K562 (cell line): ENCODE data around the gene PDLIM5. TPM values are rescaled to one million over a fixed set of nuclear protein-coding genes. Genes with fewer than 3 reads are reported as not detected.

ENCODE experiments used
- ATAC-seq: fragments of 200-7000 bp; cut with Tn5 transposase; 3 replicates; pipeline ENCODE4 v1.9.1; 2020; ENCODE audit warnings: moderate library complexity
- BruUV-seq: library from RNA; stranded (reverse); fragments of 400-500 nt; replicated peaks from 2 replicates; lab custom pipeline; 2021; lab: Mats Ljungman, UMichigan
- CTCF ChIA-PET: fragments of 300-600 bp; formaldehyde crosslinking; extraction: SDS; loops from one replicate; lab custom pipeline; 2021; ENCODE audit warnings: low intra/inter-chr PET ratio; lab: Yijun Ruan, JAX
- POLR2A ChIA-PET: fragments of 300-600, 350-650 bp; sonication (Branson Sonifier 250); formaldehyde crosslinking; extraction: SDS; loops from one replicate; lab custom pipeline; 2021; ENCODE audit warnings: antibody characterized with exemption, inconsistent platforms; lab: Yijun Ruan, JAX
- DNase-seq, 4 experiments: peaks; one replicate each; pipeline versions ENCODE4 v3.0.0 to v3.0.0-alpha.2; 2011 to 2018; ENCODE audit warnings: low spot score in 3 of 4, mixed read lengths in 3 of 4; ENCODE audit errors: extremely low read depth in 1 of 4
- FAIRE-seq: peaks from 2 replicates; lab custom pipeline; 2011; peaks lifted over from hg19 to GRCh38; lab: Jason Lieb, UNC
- H2AFZ ChIP-seq: 2 replicates; pipeline ENCODE4 v1.6.0; 2011; ENCODE audit warnings: low read depth, low read length, control low read depth, inconsistent platforms
- H3K27ac ChIP-seq: fragments of 200-600 bp; 3 replicates; pipeline ENCODE4 v1.8.0; 2011; ENCODE audit warnings: low read depth, mild to moderate bottlenecking, control low read depth, inconsistent platforms, low read length, moderate library complexity, mixed read lengths; ENCODE audit errors: extremely low read depth
- H3K27me3 ChIP-seq, 2 experiments: fragments of 300-600 bp in 1 of 2; 2 replicates in 1 of 2; 3 replicates in 1 of 2; pipeline versions ENCODE4 v1.6.0 to v1.8.0; 2011; ENCODE audit warnings: inconsistent platforms in 2 of 2, low read length in 2 of 2, mild to moderate bottlenecking in 1 of 2, mixed read lengths in 1 of 2, moderate library complexity in 1 of 2; ENCODE audit not compliant: control insufficient read depth in 2 of 2, insufficient read depth in 2 of 2
- H3K36me3 ChIP-seq: fragments of 300-600 bp; 3 replicates; pipeline ENCODE4 v1.8.0; 2011; ENCODE audit warnings: mild to moderate bottlenecking, low read length, inconsistent platforms; ENCODE audit not compliant: control insufficient read depth, insufficient read depth
- H3K4me1 ChIP-seq, 2 experiments: fragments of 200-600 bp in 1 of 2; replicated peaks in 1 of 2; 2 replicates in 1 of 2; 3 replicates in 1 of 2; pipeline versions ENCODE4 v1.5.1 to v1.8.0; 2011; ENCODE audit warnings: inconsistent platforms in 2 of 2, low read length in 2 of 2, mild to moderate bottlenecking in 1 of 2, mixed read lengths in 1 of 2, moderate library complexity in 1 of 2; ENCODE audit not compliant: control insufficient read depth in 2 of 2, insufficient read depth in 2 of 2
- H3K4me2 ChIP-seq: 2 replicates; pipeline ENCODE4 v1.6.1; 2011; ENCODE audit warnings: low read length, control low read depth, inconsistent platforms, mixed read lengths; ENCODE audit not compliant: insufficient read depth
- H3K4me3 ChIP-seq: fragments of 200-600 bp; sonication (generic), shearing (Covaris generic); 2 replicates; pipeline ENCODE4 v1.5.1; 2016; ENCODE audit warnings: control low read depth, inconsistent platforms
- H3K79me2 ChIP-seq: fragments of 200-600 bp; 3 replicates; pipeline ENCODE4 v1.8.0; 2011; ENCODE audit warnings: low read length, inconsistent platforms; ENCODE audit not compliant: control insufficient read depth, insufficient read depth
- H3K9ac ChIP-seq, 2 experiments: 2 replicates each; pipeline versions ENCODE4 v1.6.0 to v1.6.1; 2011; ENCODE audit warnings: low read depth in 2 of 2, low read length in 2 of 2, control low read depth in 1 of 2, inconsistent platforms in 1 of 2, mild to moderate bottlenecking in 1 of 2, mixed read lengths in 1 of 2; ENCODE audit not compliant: insufficient read depth in 1 of 2
- H3K9me1 ChIP-seq: one replicate; pipeline ENCODE4 v1.6.0; 2011; ENCODE audit warnings: inconsistent platforms, mild to moderate bottlenecking, low read length, moderate library complexity; ENCODE audit not compliant: control insufficient read depth, insufficient read depth
- H3K9me3 ChIP-seq: replicated peaks from 2 replicates; pipeline ENCODE4 v1.5.1; 2011; ENCODE audit warnings: low read depth, low read length, inconsistent platforms; ENCODE audit not compliant: control insufficient read depth, insufficient read depth
- H4K20me1 ChIP-seq: replicated peaks from 2 replicates; pipeline ENCODE4 v1.6.1; 2011; ENCODE audit warnings: low read length, inconsistent platforms, mixed read lengths; ENCODE audit not compliant: control insufficient read depth, insufficient read depth
- ARNT ChIP-seq, 2 experiments: fragments of 450-650 bp; IDR thresholded peaks; 2 replicates each; pipeline ENCODE4 v1.6.1; 2016; ENCODE audit warnings: mild to moderate bottlenecking in 1 of 2
- GABPB1 ChIP-seq: sonication (generic); formaldehyde crosslinking; IDR thresholded peaks from 2 replicates; pipeline ENCODE4 v1.8.0; 2022; ENCODE audit warnings: mild to moderate bottlenecking, missing genetic modification reagents
- HNRNPK ChIP-seq: fragments of 200-400 bp; formaldehyde crosslinking; IDR thresholded peaks from one replicate; pipeline ENCODE4 v1.6.1; 2018; ENCODE audit warnings: mild to moderate bottlenecking, low read depth, low read length; ENCODE audit not compliant: poor library complexity, severe bottlenecking
- HOXB6 ChIP-seq: fragments of 250-450 bp; sonication (Bioruptor Pico); IDR thresholded peaks from 2 replicates; pipeline ENCODE4 v1.5.1; 2022; ENCODE audit warnings: mild to moderate bottlenecking, borderline replicate concordance
- KDM5B ChIP-seq: fragments of 200-600 bp; sonication (generic); IDR thresholded peaks from 2 replicates; pipeline ENCODE4 v1.6.1; 2012; ENCODE audit warnings: low read depth, mild to moderate bottlenecking, moderate library complexity, low read length, control low read depth, inconsistent platforms; ENCODE audit not compliant: insufficient replicate concordance
- KHSRP ChIP-seq: fragments of 450-650 bp; IDR thresholded peaks from 2 replicates; pipeline ENCODE4 v1.6.1; 2017
- MCM7 ChIP-seq, 2 experiments: fragments of 450-650 bp; IDR thresholded peaks; 2 replicates each; pipeline ENCODE4 v1.6.1; 2016 to 2018
- PML ChIP-seq: IDR thresholded peaks from 2 replicates; pipeline ENCODE4 v1.6.1; 2012; ENCODE audit warnings: low read length, inconsistent platforms
- SRSF3 ChIP-seq: fragments of 200-400 bp; formaldehyde crosslinking; IDR thresholded peaks from 2 replicates; pipeline ENCODE4 v1.6.1; 2016; ENCODE audit warnings: mild to moderate bottlenecking, low read length, moderate library complexity; ENCODE audit not compliant: insufficient read depth
- SRSF9 ChIP-seq: fragments of 200-400 bp; formaldehyde crosslinking; IDR thresholded peaks from 2 replicates; pipeline ENCODE4 v1.6.1; 2017; ENCODE audit warnings: low read depth, low read length, borderline replicate concordance
- ZNF239 ChIP-seq: fragments of 250-450 bp; sonication (Bioruptor Pico); IDR thresholded peaks from 2 replicates; pipeline ENCODE4 v1.4.0; 2020; ENCODE audit warnings: mild to moderate bottlenecking
- ZNF407 ChIP-seq: fragments of 450-650 bp; IDR thresholded peaks from 2 replicates; pipeline ENCODE4 v1.6.1; 2016; ENCODE audit warnings: low read depth
- WGBS: fragments of 100-300 bp; shearing (Covaris generic); methylation state at CpG from one replicate; pipeline ENCODE4 v1.1.6; 2016; ENCODE audit warnings: low coverage, mixed read lengths; ENCODE audit not compliant: insufficient coverage; ENCODE audit errors: missing lambda C conversion rate; 5-methylcytosine and 5-hydroxymethylcytosine counted together
- in situ Hi-C: fragments of 300-500 bp; cut with MboI; formaldehyde crosslinking; loops from 4 replicates; pipeline ENCODE4 v1.15.0; 2018; ENCODE audit warnings: inconsistent platforms, mixed read lengths
- intact Hi-C: fragments of 100-400 bp; cut with micrococcal nuclease; formaldehyde crosslinking; loops from 2 replicates; pipeline ENCODE4 v1.14.2; 2022
- polyA plus RNA-seq, 8 experiments: library from polyadenylated mRNA; depleted of rRNA in 4 of 8; stranded (reverse) in 5 of 8; unstranded in 3 of 8; fragments of >200 nt; fragmentation: Nextera tagmentation in 2 of 8; fragmentation: Illumina TruSeq in 1 of 8; extraction: Ambion mirVana in 2 of 8; extraction: Trizol in 1 of 8; gene quantifications; 2 replicates each; pipeline versions ENCODE4 v1.2.1 to v1.2.3, GENCODE V29; 2011 to 2014; ENCODE audit warnings: inconsistent platforms in 1 of 8, missing spikeins in 1 of 8
- total RNA-seq, 7 experiments: library from RNA; depleted of rRNA in 6 of 7; stranded (reverse); fragments of >200 nt in 6 of 7; fragmentation: Illumina TruSeq in 2 of 7; extraction: Trizol in 2 of 7; gene quantifications; 2 replicates each; pipeline versions ENCODE4 v1.2.1 to v1.2.3, GENCODE V29; 2011 to 2021; ENCODE audit warnings: low replicate concordance in 1 of 7

The PDLIM5 gene
- total and polyA plus RNA-seq, 9 of the 15 experiments (the other 6 are each of a cell fraction or from before 2014, with no cell fraction given), result 36.9 to 127 (median 62.5) TPM

GRCh38 chr4:94575652-94576051, 123.9 kb downstream of the PDLIM5 start:
- ChIA-PET POLR2A (interaction anchor here (0.7 kb wide), 1 partner anchor 13 kb away, joined by 3 read pairs; no protein-coding TSS in a partner anchor), CTCF (no interaction called here)
- BruUV-seq, result no TSS peak
- Histone ChIP-seq H3K36me3 (peaks cover 19% of the 10 kb centered on the region), H3K79me2 (peaks cover 6% of the 10 kb centered on the region; the same call in 2 of the 3 replicates), H2AFZ (no peak overlapping the region), H3K9me3 (no peaks in the 10 kb centered on the region), H3K27me3 (no peaks in the 10 kb centered on the region), H3K27ac (no peak overlapping the region), H3K4me3 (no peak overlapping the region), H3K9me1 (no peaks in the 10 kb centered on the region), H3K9ac (peak overlapping the region in 1 of 2 experiments; percentile 22; a peak in 1 of 4 replicates), H4K20me1 (no peaks in the 10 kb centered on the region; the same call in 1 of the 2 replicates), H3K4me1 (no peaks in the 10 kb centered on the region)
- 93% methylated on average over 10 of the region's 10 CpGs for WGBS
- DNase-seq (no peak), ATAC-seq (no peak), FAIRE-seq (no peak)
- in situ Hi-C loops, result no loop called here
- TF ChIP-seq KHSRP, result no peak
- TF ChIP-seq HOXB6 (CRISPR knock-in tag), result no peak
- no peak for TF ChIP-seq MCM7 (IDR thresholded peaks at IDR 0.05)
- TF ChIP-seq SRSF9, result no peak
- no peak for TF ChIP-seq GABPB1
- no peak for TF ChIP-seq ARNT (IDR thresholded peaks at IDR 0.05)
- no peak for TF ChIP-seq ZNF407
- TF ChIP-seq PML, result no peak
- no peak for TF ChIP-seq HNRNPK
- no peak for TF ChIP-seq KDM5B
- no peak for TF ChIP-seq ZNF239
- no peak for TF ChIP-seq SRSF3
- TF ChIP-seq, all 486 proteins: peak for 0
- intact Hi-C loops, result no loop called here
- no peak overlapping the region for H3K4me2 ChIP-seq
